ENCODE data around the gene HMGB4.

HMGB4 gene

DNA sequence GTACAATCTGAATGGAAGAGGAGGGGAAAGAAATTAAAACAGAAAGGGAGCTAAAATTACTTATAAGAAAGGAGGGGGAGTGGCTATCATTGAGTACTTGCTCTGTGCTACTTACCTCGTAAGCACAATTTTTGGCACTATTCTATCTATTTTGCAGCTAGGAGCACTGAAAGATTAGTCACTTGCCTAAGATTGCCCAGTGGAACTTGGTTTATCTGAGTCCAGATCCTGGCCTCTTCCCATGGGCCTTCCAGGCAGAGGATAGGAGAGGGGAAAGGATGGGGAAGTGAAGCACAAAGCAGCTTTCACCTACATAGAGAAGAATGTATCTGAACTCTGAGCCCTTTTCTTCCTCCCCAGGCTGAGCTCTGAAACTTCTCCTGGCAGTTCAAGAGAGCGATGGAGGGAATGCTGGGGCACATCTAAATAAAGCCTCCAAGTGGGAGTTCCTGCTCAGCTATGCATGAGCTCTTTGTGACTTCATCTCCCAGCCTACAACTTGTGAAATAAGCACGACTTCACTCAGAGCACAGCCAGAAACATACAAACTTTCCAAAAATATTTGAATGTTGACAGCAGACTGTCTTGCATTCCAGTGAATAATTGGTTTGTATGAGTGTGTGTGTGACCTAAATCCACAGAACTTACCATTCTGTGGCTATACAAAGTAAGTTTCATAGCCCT lies 29.4 kb downstream of the HMGB4 start:
- no peak overlapping the region for H3K4me3 ChIP-seq (ENCODE audit: low read depth, low read length)
- DNase-seq (ENCODE audit: low read depth), result no peak
- TF ChIP-seq CTCF (IDR thresholded peaks at IDR 0.05; ENCODE audit: low read depth, low read length, missing control alignments), result no peak

GRCh38 chr1:33895396-33895795 lies 31.5 kb downstream of the HMGB4 start:
- no peak for TF ChIP-seq CTCF (IDR thresholded peaks at IDR 0.05; ENCODE audit: low read depth, low read length, missing control alignments)
- no peak overlapping the region for H3K4me3 ChIP-seq (ENCODE audit: low read depth, low read length)
- no peak for DNase-seq (ENCODE audit: low read depth)

GRCh38 chr1:33895976-33896375 lies 32.1 kb downstream of the HMGB4 start:
- no peak overlapping the region for H3K4me3 ChIP-seq (ENCODE audit: low read depth, low read length)
- TF ChIP-seq CTCF (IDR thresholded peaks at IDR 0.05; ENCODE audit: low read depth, low read length, missing control alignments), result no peak
- DNase-seq (ENCODE audit: low read depth), result no peak

GRCh38 chr1:33897092-33897725 lies 33.3 kb downstream of the HMGB4 start:
- TF ChIP-seq CTCF (IDR thresholded peaks at IDR 0.05; ENCODE audit: low read depth, low read length, missing control alignments), result no peak

DNA sequence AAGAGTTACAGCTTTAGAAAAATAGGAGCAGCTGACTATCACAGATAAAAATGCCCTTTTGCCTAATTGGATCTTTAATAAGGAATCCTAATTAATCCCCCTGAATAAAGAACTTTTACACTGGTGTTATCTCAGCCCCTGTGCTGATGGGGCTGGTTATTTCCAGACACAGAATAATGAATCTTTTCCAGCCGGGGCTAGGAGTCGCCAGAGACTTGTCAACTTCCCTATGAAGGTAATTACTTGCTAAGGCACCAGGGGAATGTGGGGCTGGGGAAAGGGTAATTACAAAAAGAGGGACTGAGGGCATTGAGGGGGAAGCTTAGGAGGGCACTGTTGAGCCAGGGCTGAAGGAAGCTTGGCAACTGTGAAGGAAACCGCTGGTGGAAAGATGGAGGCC lies 34.5 kb downstream of the HMGB4 start:
- TF ChIP-seq CTCF (IDR thresholded peaks at IDR 0.05; ENCODE audit: low read depth, low read length, missing control alignments), result no peak
- no peak for DNase-seq (ENCODE audit: low read depth)
- H3K4me3 ChIP-seq (ENCODE audit: low read depth, low read length), result no peak overlapping the region

More at GRCh38 chr1:33897092-33897725, 33.3 kb downstream of the HMGB4 start:
- DNase-seq (ENCODE audit: low read depth), result no peak
- no peak overlapping the region for H3K4me3 ChIP-seq (ENCODE audit: low read depth, low read length)

DNA sequence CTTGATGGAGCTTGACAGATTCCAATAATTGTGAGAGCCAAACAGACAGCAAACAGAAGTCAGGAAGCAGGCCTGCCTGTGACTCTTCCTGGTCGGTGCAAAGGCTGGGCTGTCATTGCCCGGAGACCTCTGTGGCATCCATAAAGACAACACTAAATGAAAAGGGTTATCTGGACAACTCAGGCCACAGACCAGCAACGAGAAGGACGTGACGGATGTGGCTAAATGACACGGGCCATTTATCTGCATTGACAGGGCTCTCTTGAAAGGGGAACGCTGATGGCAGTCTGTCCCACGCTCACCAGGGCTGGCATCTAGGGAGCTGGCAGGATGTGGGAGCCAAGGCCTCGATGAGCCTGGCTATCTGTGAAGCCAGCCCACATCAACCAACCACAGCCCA lies 35.0 kb downstream of the HMGB4 start:
- DNase-seq (ENCODE audit: low read depth), result no peak
- no peak overlapping the region for H3K4me3 ChIP-seq (ENCODE audit: low read depth, low read length)
- no peak for TF ChIP-seq CTCF (IDR thresholded peaks at IDR 0.05; ENCODE audit: low read depth, low read length, missing control alignments)

- no peak for TF ChIP-seq CTCF (IDR thresholded peaks at IDR 0.05; ENCODE audit: low read depth, low read length, missing control alignments)
- H3K4me3 ChIP-seq (ENCODE audit: low read depth, low read length), result no peak overlapping the region
- no peak for DNase-seq (ENCODE audit: low read depth)
Observed at GRCh38 chr1:33899746-33900145, 35.9 kb downstream of the HMGB4 start.

Measured in GM12864 (cell line).